HEK293 (cell line): ENCODE data around the gene SVIL.

ENCODE experiments used
- CTCF ChIP-seq: fragments of 450-650 bp; formaldehyde crosslinking; IDR thresholded peaks from 2 replicates; pipeline ENCODE4 v1.5.1; 2016; ENCODE audit warnings: missing biosample characterization, missing genetic modification characterization
- FEZF1 ChIP-seq: fragments of 450-650 bp; formaldehyde crosslinking; IDR thresholded peaks from 2 replicates; pipeline ENCODE4 v1.5.1; 2016; ENCODE audit warnings: missing biosample characterization, missing genetic modification characterization
- SP2 ChIP-seq: fragments of 450-650 bp; formaldehyde crosslinking; IDR thresholded peaks from 2 replicates; pipeline ENCODE4 v1.5.1; 2016; ENCODE audit warnings: missing biosample characterization, missing genetic modification characterization
- ZBTB11 ChIP-seq: fragments of 450-650 bp; formaldehyde crosslinking; conservative IDR thresholded peaks from 2 replicates; pipeline ENCODE4 v1.5.1; 2016; ENCODE audit warnings: low read depth, missing biosample characterization, missing genetic modification characterization
- ZBTB49 ChIP-seq: fragments of 450-650 bp; formaldehyde crosslinking; IDR thresholded peaks from 2 replicates; pipeline ENCODE4 v1.5.1; 2016; ENCODE audit warnings: missing biosample characterization, missing genetic modification characterization, low read depth
- ZNF175 ChIP-seq: fragments of 450-650 bp; formaldehyde crosslinking; IDR thresholded peaks from 2 replicates; pipeline ENCODE4 v1.5.1; 2016; ENCODE audit warnings: missing biosample characterization, missing genetic modification characterization
- ZNF311 ChIP-seq: fragments of 450-650 bp; formaldehyde crosslinking; IDR thresholded peaks from 2 replicates; pipeline ENCODE4 v1.5.1; 2017; ENCODE audit warnings: missing biosample characterization, missing genetic modification characterization, borderline replicate concordance
- ZNF335 ChIP-seq: fragments of 450-650 bp; formaldehyde crosslinking; conservative IDR thresholded peaks from 2 replicates; pipeline ENCODE4 v1.5.1; 2016; ENCODE audit warnings: missing biosample characterization, missing genetic modification characterization
- ZNF433 ChIP-seq: fragments of 450-650 bp; formaldehyde crosslinking; IDR thresholded peaks from 2 replicates; pipeline ENCODE4 v1.5.1; 2016; ENCODE audit warnings: missing biosample characterization, missing genetic modification characterization, low read depth
- ZNF558 ChIP-seq: fragments of 450-650 bp; formaldehyde crosslinking; IDR thresholded peaks from 2 replicates; pipeline ENCODE4 v1.5.1; 2016; ENCODE audit warnings: missing biosample characterization, missing genetic modification characterization

GRCh38 chr10:29619241-29619669 lies 15.5 kb downstream of the SVIL start:
- no peak for TF ChIP-seq CTCF (tag by site-specific recombination)
- no peak for TF ChIP-seq SP2 (tag by site-specific recombination)
- no peak for TF ChIP-seq ZBTB49 (tag by site-specific recombination)
- no peak for TF ChIP-seq ZBTB11 (tag by site-specific recombination)
- TF ChIP-seq ZNF311 = no peak
- no peak for TF ChIP-seq ZNF175
- TF ChIP-seq ZNF433 (tag by site-specific recombination) = no peak
- no peak for TF ChIP-seq ZNF335 (tag by site-specific recombination)
- TF ChIP-seq ZNF558 (tag by site-specific recombination) = no peak
- TF ChIP-seq FEZF1 = no peak
